ENCODE measurements around the gene KIAA0930. TPM values are rescaled to one million over a fixed set of nuclear protein-coding genes. Genes with fewer than 3 reads are reported as not detected.

Gene KIAA0930
- total RNA-seq, 1 experiment from 2014 or later = 55.5 TPM

GRCh38 chr22:45210577-45210976 is 30.1 kb downstream of the KIAA0930 start:
- Histone ChIP-seq H3K4me3 (no peak overlapping the region), H3K4me1 (replicated peaks; ENCODE audit: insufficient read depth) (no peaks in the 10 kb centered on the region), H2AFZ (no peak overlapping the region), H3K36me3 (ENCODE audit: low read depth) (no peaks in the 10 kb centered on the region), H3F3A (ENCODE audit: insufficient read depth, low read depth) (0 out of 2 replicates have a peak, but pooled peaks cover 5% of the 10 kb centered on the region), H4K20me1 (ENCODE audit: insufficient read depth) (peaks cover 7% of the 10 kb centered on the region; the same call in 1 of the 2 replicates), H3K27ac (no peak overlapping the region), H3K79me2 (ENCODE audit: low read depth) (no peaks in the 10 kb centered on the region), H3K9me2 (ENCODE audit: insufficient read depth) (no peaks in the 10 kb centered on the region), H3K27me3 (ENCODE audit: insufficient read depth, low read depth) (no peaks in the 10 kb centered on the region), H3K4me2 (no peak overlapping the region), H3K9me3 (ENCODE audit: insufficient read depth, low read depth) (no peaks in the 10 kb centered on the region)
- BruUV-seq (replicated peaks) = no TSS peak
- no peak for TF ChIP-seq EZH2 (IDR thresholded peaks at IDR 0.05; ENCODE audit: low read depth)
- no peak for TF ChIP-seq CTCF (conservative IDR thresholded peaks at IDR 0.05)
- ChIA-PET POLR2A (ENCODE audit: unreplicated experiment) (no interaction called here), CTCF (no interaction called here)
- intact Hi-C loops (cut with micrococcal nuclease; ENCODE audit: unreplicated experiment) = no loop called here
- DNase-seq = peak in 1 of 2 experiments; percentile 12

GRCh38 chr22:45210174-45210573 is 30.5 kb downstream of the KIAA0930 start:
- intact Hi-C loops (cut with micrococcal nuclease; ENCODE audit: unreplicated experiment) = no loop called here
- Histone ChIP-seq H3K4me2 (no peak overlapping the region), H3K4me1 (replicated peaks; ENCODE audit: insufficient read depth) (no peaks in the 10 kb centered on the region), H3K9me2 (ENCODE audit: insufficient read depth) (no peaks in the 10 kb centered on the region), H3K79me2 (ENCODE audit: low read depth) (no peaks in the 10 kb centered on the region), H3F3A (ENCODE audit: insufficient read depth, low read depth) (0 out of 2 replicates have a peak, but pooled peaks cover 5% of the 10 kb centered on the region), H4K20me1 (ENCODE audit: insufficient read depth) (peaks cover 7% of the 10 kb centered on the region; the same call in 1 of the 2 replicates), H3K27me3 (ENCODE audit: insufficient read depth, low read depth) (no peaks in the 10 kb centered on the region), H3K27ac (no peak overlapping the region), H3K4me3 (no peak overlapping the region), H2AFZ (no peak overlapping the region), H3K36me3 (ENCODE audit: low read depth) (no peaks in the 10 kb centered on the region), H3K9me3 (ENCODE audit: insufficient read depth, low read depth) (no peaks in the 10 kb centered on the region)
- peak in 1 of 2 experiments; percentile 16 for DNase-seq
- no TSS peak for BruUV-seq (replicated peaks)
- CTCF ChIA-PET = no interaction called here
- no peak for TF ChIP-seq EZH2 (IDR thresholded peaks at IDR 0.05; ENCODE audit: low read depth)
- no peak for TF ChIP-seq CTCF (conservative IDR thresholded peaks at IDR 0.05)
- POLR2A ChIA-PET (ENCODE audit: unreplicated experiment) = no interaction called here

DNA sequence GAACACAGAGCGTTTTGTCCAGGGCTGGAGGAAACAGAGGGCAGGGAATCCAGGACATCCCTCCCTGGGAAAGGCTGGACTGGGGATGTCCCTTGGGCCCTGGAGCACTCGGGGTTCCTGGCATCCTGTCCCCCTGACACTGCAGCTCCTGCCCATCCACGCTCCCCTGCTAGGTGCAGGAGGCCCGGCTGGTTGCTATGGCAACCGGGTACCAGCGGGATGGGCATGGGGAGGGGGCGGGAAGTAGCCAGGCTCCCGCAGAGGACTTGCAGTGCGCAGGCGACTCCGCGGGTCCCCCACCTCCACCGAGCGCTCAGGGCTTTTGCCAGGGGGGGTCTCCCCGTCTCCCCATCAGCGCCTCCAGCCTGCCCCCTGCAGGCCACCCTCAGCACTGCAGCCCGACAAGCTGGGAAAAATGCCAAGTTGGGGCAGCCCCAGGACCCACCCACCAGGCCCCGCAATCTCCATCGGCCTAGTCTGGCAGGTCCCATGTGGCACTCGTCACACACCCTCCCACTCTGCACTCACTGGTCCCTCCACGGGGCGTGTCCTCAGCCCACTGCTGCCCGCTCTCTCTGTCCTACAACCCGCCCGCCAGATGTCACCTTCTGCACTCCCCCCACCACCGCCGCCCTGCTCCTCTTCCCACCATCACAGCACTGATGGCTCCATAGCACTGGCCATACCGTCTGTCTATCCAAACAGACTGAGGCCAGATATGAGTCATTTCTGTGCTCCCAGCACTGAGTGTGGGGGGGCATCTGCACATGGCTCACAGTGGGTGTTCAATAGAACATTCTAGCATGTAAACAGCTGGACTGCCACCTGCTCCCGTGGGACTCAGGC is 31.5 kb downstream of the KIAA0930 start:
- intact Hi-C loops (cut with micrococcal nuclease; ENCODE audit: unreplicated experiment) = no loop called here
- H3K79me2 ChIP-seq (ENCODE audit: low read depth) = no peaks in the 10 kb centered on the region
- H3K9me3 ChIP-seq (ENCODE audit: insufficient read depth, low read depth) = no peaks in the 10 kb centered on the region
- ChIA-PET POLR2A (ENCODE audit: unreplicated experiment) (no interaction called here), CTCF (no interaction called here)
- TF ChIP-seq CTCF (conservative IDR thresholded peaks at IDR 0.05) (peak; percentile 92), EZH2 (IDR thresholded peaks at IDR 0.05; ENCODE audit: low read depth) (no peak)
- H3K27ac ChIP-seq = no peak overlapping the region
- no peak overlapping the region for H3K4me2 ChIP-seq
- H3K4me3 ChIP-seq = no peak overlapping the region
- H4K20me1 ChIP-seq (ENCODE audit: insufficient read depth) = peaks cover 7% of the 10 kb centered on the region; the same call in 1 of the 2 replicates
- H3K27me3 ChIP-seq (ENCODE audit: insufficient read depth, low read depth) = no peaks in the 10 kb centered on the region
- H2AFZ ChIP-seq = no peak overlapping the region
- no peaks in the 10 kb centered on the region for H3K4me1 ChIP-seq (replicated peaks; ENCODE audit: insufficient read depth)
- 0 out of 2 replicates have a peak, but pooled peaks cover 2% of the 10 kb centered on the region for H3F3A ChIP-seq (ENCODE audit: insufficient read depth, low read depth)
- no peaks in the 10 kb centered on the region for H3K36me3 ChIP-seq (ENCODE audit: low read depth)
- H3K9me2 ChIP-seq (ENCODE audit: insufficient read depth) = no peaks in the 10 kb centered on the region
- BruUV-seq (replicated peaks) = no TSS peak
- no peak for DNase-seq

Data from PC-9 (cell line).